Activated naive CD4-positive, alpha-beta T cell treated with anti-CD3 and anti-CD28 coated beads for 36 hours (primary cell): ENCODE measurements around the gene THOC2. TPM values are rescaled to one million over a fixed set of nuclear protein-coding genes. Genes with fewer than 3 reads are reported as not detected.
A peak's percentile ranks its signal among the peaks of the same experiment; 100 is the strongest.
"Not testable (repeated sequence)": the region's sequence is repeated elsewhere in the genome, so short reads cannot be mapped to it uniquely, and the experiment has no call there.

Experiments
- CTCF ChIA-PET: fragments of 350-600 bp; sonication (Branson Sonifier 250); formaldehyde crosslinking; loops from one replicate; lab custom pipeline; 2021; ENCODE audit warnings: antibody characterized with exemption; lab: Charles Lee
- DNase-seq: peaks from one replicate; pipeline ENCODE4 v3.0.0-alpha.2; 2020
- H3K27ac Mint-ChIP-seq: one replicate; pipeline ENCODE4 v1.8.0; 2021; ENCODE audit warnings: mild to moderate bottlenecking, mixed read lengths
- H3K27me3 Mint-ChIP-seq: one replicate; pipeline ENCODE4 v1.8.0; 2021; ENCODE audit warnings: low read depth, mixed read lengths
- H3K36me3 Mint-ChIP-seq: one replicate; pipeline ENCODE4 v1.8.0; 2021; ENCODE audit warnings: low read depth, mixed read lengths
- H3K4me1 Mint-ChIP-seq: one replicate; pipeline ENCODE4 v1.8.0; 2021; ENCODE audit warnings: low read depth, mixed read lengths
- H3K4me3 Mint-ChIP-seq: one replicate; pipeline ENCODE4 v1.8.0; 2021; ENCODE audit warnings: mild to moderate bottlenecking, moderate library complexity, mixed read lengths
- H3K9me3 Mint-ChIP-seq: one replicate; pipeline ENCODE4 v1.8.0; 2021; ENCODE audit warnings: mixed read lengths
- intact Hi-C: fragments of 100-400 bp; cut with micrococcal nuclease; formaldehyde crosslinking; loops from one replicate; pipeline ENCODE4 v1.15.1; 2023
- total RNA-seq, 2 experiments: library from RNA; stranded (reverse); gene quantifications; one replicate each; pipeline ENCODE4 v1.2.3, GENCODE V29; 2021

The THOC2 gene, protein sequence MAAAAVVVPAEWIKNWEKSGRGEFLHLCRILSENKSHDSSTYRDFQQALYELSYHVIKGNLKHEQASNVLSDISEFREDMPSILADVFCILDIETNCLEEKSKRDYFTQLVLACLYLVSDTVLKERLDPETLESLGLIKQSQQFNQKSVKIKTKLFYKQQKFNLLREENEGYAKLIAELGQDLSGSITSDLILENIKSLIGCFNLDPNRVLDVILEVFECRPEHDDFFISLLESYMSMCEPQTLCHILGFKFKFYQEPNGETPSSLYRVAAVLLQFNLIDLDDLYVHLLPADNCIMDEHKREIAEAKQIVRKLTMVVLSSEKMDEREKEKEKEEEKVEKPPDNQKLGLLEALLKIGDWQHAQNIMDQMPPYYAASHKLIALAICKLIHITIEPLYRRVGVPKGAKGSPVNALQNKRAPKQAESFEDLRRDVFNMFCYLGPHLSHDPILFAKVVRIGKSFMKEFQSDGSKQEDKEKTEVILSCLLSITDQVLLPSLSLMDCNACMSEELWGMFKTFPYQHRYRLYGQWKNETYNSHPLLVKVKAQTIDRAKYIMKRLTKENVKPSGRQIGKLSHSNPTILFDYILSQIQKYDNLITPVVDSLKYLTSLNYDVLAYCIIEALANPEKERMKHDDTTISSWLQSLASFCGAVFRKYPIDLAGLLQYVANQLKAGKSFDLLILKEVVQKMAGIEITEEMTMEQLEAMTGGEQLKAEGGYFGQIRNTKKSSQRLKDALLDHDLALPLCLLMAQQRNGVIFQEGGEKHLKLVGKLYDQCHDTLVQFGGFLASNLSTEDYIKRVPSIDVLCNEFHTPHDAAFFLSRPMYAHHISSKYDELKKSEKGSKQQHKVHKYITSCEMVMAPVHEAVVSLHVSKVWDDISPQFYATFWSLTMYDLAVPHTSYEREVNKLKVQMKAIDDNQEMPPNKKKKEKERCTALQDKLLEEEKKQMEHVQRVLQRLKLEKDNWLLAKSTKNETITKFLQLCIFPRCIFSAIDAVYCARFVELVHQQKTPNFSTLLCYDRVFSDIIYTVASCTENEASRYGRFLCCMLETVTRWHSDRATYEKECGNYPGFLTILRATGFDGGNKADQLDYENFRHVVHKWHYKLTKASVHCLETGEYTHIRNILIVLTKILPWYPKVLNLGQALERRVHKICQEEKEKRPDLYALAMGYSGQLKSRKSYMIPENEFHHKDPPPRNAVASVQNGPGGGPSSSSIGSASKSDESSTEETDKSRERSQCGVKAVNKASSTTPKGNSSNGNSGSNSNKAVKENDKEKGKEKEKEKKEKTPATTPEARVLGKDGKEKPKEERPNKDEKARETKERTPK (N-terminal part only)
- 10 to 100 TPM; 78.2 to 79.9 TPM for total RNA-seq

DNA sequence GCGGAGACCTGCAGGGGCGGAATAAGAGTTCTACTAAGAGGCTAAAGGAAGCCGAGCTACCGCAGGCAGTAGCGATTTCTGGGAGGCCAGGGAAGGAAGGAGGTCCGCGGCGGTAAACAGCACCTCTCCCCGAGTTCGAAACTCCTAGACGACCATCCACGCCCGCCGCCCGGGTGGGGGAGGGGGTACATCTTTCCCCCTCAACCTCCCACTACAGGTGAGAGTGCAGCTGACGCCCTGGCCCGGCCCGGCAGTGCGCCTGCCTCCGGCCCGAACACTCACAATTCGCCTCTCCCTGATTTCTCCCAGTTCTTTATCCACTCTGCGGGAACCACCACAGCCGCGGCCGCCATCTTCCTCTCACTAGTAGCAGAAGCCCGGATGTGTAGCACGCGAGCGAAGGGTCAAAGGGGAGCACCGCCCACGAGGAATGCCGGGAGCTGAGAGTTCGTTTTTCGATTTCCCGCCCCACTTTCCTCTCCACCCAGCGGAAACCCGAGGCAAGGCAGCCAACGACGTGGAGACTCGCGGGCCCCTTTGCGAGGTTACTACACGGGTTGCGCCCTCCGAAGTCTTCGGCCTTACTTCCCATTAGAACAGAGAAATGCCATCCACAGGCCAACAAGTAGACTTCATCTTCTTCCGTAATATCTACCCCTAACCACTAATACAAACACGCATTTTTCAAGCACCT, at the start of gene THOC2:
TSS of gene THOC2 (minus strand) at position 383 of the 694 bp plus-strand sequence. CDS start at position 353, 30 bp downstream.
- intact Hi-C loops = loop anchor here (2.0 kb wide), 1 partner anchor 136 kb away; no protein-coding TSS in a partner anchor
- Mint-ChIP-seq H3K4me1 (peaks cover 24% of the 10 kb centered on the region), H3K9me3 (no peaks in the 10 kb centered on the region), H3K27ac (peak within 1 kb of the TSS; percentile 93), H3K27me3 (no peaks in the 10 kb centered on the region), H3K36me3 (peaks cover 1% of the 10 kb centered on the region), H3K4me3 (peak within 1 kb of the TSS; percentile 91)
- peak; percentile 85 for DNase-seq
- CTCF ChIA-PET = no interaction called here

DNA sequence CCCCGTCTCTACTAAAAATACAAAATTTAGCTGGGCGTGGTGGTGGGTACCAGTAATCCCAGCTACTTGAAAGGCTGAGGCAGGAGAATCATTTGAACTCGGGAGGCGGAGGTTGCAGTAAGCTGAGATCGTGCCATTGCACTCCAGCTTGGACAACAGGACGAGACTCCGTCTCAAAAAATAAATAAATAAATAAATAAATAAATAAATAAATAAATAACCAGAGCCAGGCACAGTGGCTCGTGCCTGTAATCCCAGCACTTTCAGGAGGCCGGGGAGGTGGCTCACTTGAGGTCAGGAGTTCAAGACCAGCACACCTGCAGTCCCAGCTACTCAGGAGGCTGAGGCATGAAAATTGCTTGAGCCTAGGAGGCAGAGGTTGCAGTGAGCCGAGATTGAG, 48.9 kb upstream of the THOC2 start:
- H3K27ac Mint-ChIP-seq, H3K4me1 Mint-ChIP-seq, CTCF ChIA-PET, H3K4me3 Mint-ChIP-seq, H3K27me3 Mint-ChIP-seq, intact Hi-C loops, H3K9me3 Mint-ChIP-seq, DNase-seq, H3K36me3 Mint-ChIP-seq: not testable (repeated sequence)

DNA sequence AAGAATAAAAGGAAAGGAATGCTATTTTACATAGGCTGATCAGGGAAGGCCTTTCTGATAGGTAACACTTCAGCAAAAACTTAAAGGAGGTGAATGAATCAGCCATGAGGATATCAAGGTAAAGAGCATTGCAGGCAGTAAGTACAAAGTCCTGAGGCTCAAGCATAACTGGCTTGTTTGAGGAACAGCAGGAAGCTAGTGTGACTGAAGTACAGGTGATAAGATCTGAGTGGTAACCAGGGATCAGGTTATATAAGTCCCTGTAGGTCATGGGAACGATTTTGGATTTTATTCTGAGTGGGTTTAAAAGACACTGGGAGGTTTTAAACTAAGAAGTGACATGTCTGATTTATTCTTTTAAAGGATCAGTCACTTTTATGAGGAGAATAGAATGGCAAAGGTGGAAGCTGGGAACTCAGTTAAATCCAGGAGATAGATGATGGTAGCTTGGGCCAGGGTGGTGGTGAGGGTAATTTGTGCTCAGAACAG, 47.1 kb upstream of the THOC2 start:
- no peak for DNase-seq
- Mint-ChIP-seq H3K36me3 (no peaks in the 10 kb centered on the region), H3K27me3 (no peaks in the 10 kb centered on the region), H3K4me3 (no peak overlapping the region), H3K9me3 (no peaks in the 10 kb centered on the region), H3K27ac (no peak overlapping the region), H3K4me1 (peaks cover 2% of the 10 kb centered on the region)
- intact Hi-C loops = loop anchor here (10.0 kb wide), 1 partner anchor 325 kb away; no protein-coding TSS in a partner anchor
- CTCF ChIA-PET = interaction anchor here (0.7 kb wide), 1 partner anchor 108 kb away, joined by 4 read pairs; no protein-coding TSS in a partner anchor

DNA sequence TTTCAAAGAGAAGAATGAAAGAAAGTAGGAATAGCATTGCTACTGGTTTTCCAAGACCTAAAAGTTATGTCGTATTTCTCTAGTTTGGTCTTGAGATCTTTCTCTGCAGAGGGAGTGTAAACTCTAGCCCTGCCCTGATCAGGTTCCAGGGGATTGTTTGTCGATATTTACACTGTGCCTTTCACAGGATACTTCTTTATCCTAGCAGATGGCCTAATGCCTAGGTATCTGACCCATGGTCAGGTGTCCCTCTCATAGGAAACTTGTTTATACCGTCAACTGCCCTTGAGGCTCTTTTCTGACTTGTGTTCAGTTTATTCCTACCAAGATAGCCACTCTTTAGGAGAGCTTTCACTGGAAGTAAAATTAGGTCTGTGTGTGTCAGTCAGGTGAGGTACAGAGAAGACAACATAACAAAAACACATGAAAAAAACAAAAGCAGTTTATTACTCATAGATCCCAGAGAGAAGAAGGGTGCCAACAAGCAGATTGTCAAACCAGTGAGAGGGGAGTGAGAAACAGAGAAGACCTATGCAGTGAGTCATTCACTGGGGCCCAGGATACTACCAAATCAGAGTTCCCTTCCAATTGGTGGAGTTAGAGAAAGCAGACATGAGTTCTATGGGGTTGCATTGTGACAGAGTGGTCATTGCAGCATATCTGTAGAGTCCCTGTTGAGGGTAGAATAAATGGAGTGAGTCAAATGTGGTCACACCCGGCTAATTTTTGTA, 40.6 kb upstream of the THOC2 start:
- no peak for DNase-seq
- H3K9me3 Mint-ChIP-seq = no peaks in the 10 kb centered on the region
- peaks cover 2% of the 10 kb centered on the region for H3K4me1 Mint-ChIP-seq
- no peaks in the 10 kb centered on the region for H3K36me3 Mint-ChIP-seq
- no peaks in the 10 kb centered on the region for H3K27me3 Mint-ChIP-seq
- CTCF ChIA-PET = no interaction called here
- H3K4me3 Mint-ChIP-seq = no peak overlapping the region
- H3K27ac Mint-ChIP-seq = no peak overlapping the region
- intact Hi-C loops = loop anchor here (10.0 kb wide), 1 partner anchor 319 kb away; no protein-coding TSS in a partner anchor

DNA sequence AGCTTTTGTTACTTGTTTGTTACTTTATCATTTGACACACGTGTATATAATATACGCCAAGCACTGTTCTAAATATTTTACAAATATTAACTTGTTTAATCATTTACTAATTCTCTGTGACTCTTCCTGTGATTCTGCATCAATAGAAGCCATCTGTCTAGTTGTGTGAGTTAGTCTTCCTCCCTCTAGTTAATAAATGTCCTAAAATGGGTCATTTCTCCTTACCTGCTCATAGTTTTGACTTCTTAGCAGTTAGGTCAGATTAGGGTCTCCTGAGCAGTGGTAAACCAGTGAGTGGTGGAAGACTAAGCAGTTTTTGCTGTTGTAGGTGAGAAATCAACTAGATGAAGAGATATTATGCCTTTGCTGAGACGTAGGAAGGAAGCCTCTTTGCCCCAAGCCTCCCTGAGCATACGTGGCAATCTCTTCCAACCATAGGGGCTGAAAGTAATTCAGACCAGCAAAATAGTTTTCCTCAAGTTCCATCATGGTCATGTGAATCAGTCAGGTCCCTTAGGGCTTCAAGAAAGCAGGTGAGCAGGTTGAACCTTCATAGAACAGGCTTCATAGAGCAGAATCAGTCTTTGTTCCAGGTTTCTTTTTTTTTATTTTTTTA, 38.7 kb upstream of the THOC2 start:
- Mint-ChIP-seq H3K4me3 (no peak overlapping the region), H3K36me3 (no peaks in the 10 kb centered on the region), H3K9me3 (no peaks in the 10 kb centered on the region), H3K27ac (no peak overlapping the region), H3K27me3 (no peaks in the 10 kb centered on the region), H3K4me1 (no peaks in the 10 kb centered on the region)
- CTCF ChIA-PET = no interaction called here
- intact Hi-C loops = loop anchor here (10.0 kb wide), 1 partner anchor 317 kb away; no protein-coding TSS in a partner anchor
- DNase-seq = no peak

DNA sequence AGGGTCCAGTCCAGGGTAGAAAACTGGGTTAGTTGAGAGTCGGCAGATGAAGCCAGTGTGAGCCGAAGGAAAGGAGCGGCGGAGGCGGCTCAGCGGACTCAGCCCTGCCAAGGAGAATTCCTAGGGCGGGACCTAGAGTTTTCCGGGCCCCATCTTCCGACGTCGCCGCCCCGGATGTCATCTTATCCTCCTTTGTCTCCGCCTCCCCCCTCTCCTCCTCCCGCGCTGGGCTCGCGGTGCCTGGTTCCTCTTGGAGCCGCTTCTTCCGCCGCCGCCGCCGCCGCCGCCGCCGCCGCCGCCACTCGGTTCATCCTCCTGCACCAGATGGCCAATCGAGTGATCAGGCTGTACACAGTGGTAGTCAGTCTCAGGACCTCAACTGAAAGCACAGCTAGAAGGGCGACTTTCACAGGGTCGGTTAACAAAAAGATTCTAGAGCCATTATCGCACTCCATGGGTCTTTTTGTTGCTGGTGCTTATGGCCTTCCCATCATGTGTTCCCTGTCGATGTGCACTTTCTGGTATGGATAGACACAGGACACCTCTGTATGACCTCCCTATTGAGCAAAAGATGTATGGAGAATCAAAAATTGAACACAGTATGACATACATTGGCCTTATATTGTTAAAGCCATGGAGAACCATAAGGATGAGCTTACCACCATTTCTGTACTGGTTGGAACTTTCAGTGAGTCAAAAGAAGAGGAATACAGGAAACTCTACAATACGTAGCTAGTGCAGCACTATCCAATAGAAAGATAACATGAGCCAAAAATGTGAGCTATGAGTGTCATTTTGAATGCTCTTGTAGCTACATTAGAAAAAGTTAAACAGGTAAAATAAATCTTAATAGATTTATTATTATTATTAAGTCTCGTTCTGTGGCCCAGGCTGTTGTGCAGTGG, 32.4 kb upstream of the THOC2 start:
- intact Hi-C loops = loop anchor here (1.0 kb wide), 1 partner anchor 34 kb away; no protein-coding TSS in a partner anchor
- Mint-ChIP-seq H3K27ac (peak overlapping the region; percentile 73), H3K4me3 (peak overlapping the region; percentile 72), H3K9me3 (no peaks in the 10 kb centered on the region), H3K36me3 (no peaks in the 10 kb centered on the region), H3K4me1 (peaks cover 3% of the 10 kb centered on the region), H3K27me3 (no peaks in the 10 kb centered on the region)
- peak; percentile 79 for DNase-seq
- CTCF ChIA-PET = no interaction called here

DNA sequence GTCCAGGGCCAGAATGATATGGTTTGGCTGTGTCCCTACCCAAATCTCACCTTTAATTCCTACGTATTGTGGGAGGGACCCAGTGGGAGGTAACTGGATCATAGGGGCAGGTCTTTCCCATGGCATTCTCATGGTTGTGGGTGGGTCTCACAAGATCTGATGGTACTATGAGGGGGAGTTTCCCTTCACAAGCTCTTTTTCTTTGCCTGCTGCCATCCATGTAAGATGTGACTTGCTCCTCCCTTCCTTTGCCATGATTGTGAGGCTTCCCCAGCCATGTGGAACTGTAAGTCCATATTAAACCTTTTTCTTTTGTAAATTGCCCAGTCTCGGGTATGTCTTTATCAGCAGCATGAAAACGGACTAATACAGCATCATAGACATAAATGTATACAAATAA, 27.0 kb upstream of the THOC2 start:
- H3K4me3 Mint-ChIP-seq, CTCF ChIA-PET, H3K4me1 Mint-ChIP-seq, H3K27me3 Mint-ChIP-seq, DNase-seq, H3K36me3 Mint-ChIP-seq, H3K27ac Mint-ChIP-seq, H3K9me3 Mint-ChIP-seq, intact Hi-C loops: not testable (repeated sequence)

DNA sequence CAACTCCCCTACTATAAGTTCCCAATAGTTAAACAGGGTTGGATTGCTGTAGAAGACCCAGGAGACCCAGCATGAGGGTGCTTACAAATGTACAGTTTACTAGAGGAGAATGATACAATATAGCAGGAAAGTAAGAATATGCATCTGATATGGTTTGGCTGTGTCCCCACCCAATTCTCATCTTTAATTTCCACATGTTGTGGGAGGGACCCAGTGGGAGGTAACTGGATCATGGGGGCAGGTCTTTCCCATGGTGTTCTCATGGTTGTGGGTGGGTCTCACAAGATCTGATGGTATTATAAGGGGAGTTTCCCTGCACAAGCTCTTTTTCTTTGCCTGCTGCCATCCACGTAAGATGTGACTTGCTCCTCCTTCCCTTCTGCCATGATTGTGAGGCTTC, 24.9 kb upstream of the THOC2 start:
- CTCF ChIA-PET, H3K27me3 Mint-ChIP-seq, H3K27ac Mint-ChIP-seq, H3K36me3 Mint-ChIP-seq, intact Hi-C loops, H3K9me3 Mint-ChIP-seq, DNase-seq, H3K4me3 Mint-ChIP-seq, H3K4me1 Mint-ChIP-seq: not testable (repeated sequence)

DNA sequence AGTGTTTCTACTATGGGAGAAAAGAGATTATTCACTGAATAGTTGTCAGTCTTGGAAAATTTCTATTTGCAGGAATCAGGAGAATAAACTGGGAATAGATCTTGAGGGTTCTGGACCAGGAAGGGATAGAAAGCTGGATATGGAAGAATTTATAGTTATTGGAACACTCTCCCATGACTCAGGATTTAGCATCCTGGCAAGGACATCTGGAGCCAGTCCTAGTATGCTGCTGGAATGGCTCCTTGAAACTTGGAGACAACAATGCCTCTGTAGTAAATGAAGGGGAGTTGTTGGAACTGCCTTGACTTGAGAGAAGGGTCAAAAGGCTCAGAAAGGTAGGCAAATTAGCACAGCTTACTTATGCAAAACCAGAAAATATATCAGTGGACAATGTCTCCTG, 23.5 kb upstream of the THOC2 start:
- Mint-ChIP-seq H3K4me1 (no peaks in the 10 kb centered on the region), H3K27ac (no peak overlapping the region), H3K9me3 (peaks cover 2% of the 10 kb centered on the region), H3K36me3 (no peaks in the 10 kb centered on the region), H3K27me3 (no peaks in the 10 kb centered on the region), H3K4me3 (no peak overlapping the region)
- no peak for DNase-seq
- CTCF ChIA-PET = no interaction called here
- intact Hi-C loops = no loop called here

DNA sequence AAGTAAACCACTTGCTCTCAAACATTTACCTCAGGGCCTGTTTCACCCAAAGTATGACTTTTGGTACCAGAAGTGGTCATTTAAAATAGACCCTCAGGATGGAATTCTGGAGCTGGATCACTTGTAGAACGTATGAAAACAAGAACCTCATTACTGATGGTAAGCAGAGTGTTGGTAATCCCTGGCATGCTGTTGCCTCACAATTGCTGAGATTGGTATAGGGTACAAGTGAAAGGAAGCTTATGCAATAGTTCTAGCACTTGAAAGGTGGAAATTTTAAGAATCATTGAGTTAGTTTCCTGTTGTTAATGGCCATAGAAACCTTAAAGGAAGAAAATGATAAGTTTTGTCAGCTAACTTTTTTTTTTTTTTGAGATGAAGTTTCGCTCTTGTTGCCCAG, 22.3 kb upstream of the THOC2 start:
- intact Hi-C loops = no loop called here
- no peak overlapping the region for H3K27ac Mint-ChIP-seq
- H3K27me3 Mint-ChIP-seq = no peaks in the 10 kb centered on the region
- H3K36me3 Mint-ChIP-seq = no peaks in the 10 kb centered on the region
- H3K4me1 Mint-ChIP-seq = no peaks in the 10 kb centered on the region
- no peak for DNase-seq
- CTCF ChIA-PET = interaction anchor here (0.7 kb wide), 1 partner anchor 131 kb away, joined by 3 read pairs; no protein-coding TSS in a partner anchor
- H3K9me3 Mint-ChIP-seq = peaks cover 2% of the 10 kb centered on the region
- H3K4me3 Mint-ChIP-seq = no peak overlapping the region
